Measurements from ENCODE around the gene ZSWIM6. TPM values are rescaled to one million over a fixed set of nuclear protein-coding genes. Genes with fewer than 3 reads are reported as not detected.

ZSWIM6 gene
- 10.6 and 12.5 TPM in 2 replicates for total RNA-seq

GRCh38 chr5:61331407-61332357 is at the start of gene ZSWIM6:
Gene ZSWIM6, plus strand, starts transcription at chr5:61332258. Its CDS starts 15 bp downstream, at chr5:61332273.

Other genes with a start within 250 kb of the ZSWIM6 start
- 33.0 and 43.6 TPM in 2 replicates for gene SMIM15, start 169.8 kb upstream of the ZSWIM6 start, total RNA-seq